ENCODE measurements around the gene PRKCB.

Gene PRKCB

DNA sequence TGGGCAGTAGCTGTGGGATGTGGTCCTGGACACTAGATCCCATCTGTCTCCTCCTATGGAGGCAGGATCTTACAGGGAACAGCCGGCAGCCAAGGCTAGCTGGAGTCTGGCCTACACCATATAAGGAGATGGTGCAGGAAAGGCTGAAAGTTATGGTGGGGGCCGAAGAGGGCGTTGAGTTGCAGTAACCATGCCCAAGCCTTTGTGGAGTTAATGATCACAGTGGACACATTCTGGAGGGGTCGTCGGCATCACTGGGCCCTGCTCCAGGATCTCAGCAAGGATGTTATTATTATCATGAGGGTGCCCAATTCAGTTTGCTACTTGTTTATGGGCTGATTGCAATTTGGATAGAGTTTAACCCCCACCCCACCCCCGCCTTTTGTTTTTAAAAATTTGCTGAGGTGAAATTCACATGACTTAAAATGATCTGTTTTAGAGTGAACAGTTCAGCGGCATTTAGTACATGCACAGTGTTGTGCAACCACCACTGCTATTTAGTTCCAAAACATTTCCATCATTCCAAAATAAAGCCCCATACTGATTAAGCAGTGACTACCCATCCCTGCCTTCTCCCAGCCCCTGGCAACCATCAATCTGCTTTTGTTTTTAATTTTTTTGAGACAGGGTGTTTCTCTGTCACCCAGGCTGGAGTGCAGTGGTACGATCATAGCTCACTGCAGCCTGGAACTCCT is 236.0 kb downstream of the PRKCB start:
- TF ChIP-seq, protein P1, sequence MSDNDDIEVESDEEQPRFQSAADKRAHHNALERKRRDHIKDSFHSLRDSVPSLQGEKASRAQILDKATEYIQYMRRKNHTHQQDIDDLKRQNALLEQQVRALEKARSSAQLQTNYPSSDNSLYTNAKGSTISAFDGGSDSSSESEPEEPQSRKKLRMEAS (IDR thresholded peaks at IDR 0.05; ENCODE audit: low read depth, low read length) = no peak
- TF ChIP-seq, protein P2, sequence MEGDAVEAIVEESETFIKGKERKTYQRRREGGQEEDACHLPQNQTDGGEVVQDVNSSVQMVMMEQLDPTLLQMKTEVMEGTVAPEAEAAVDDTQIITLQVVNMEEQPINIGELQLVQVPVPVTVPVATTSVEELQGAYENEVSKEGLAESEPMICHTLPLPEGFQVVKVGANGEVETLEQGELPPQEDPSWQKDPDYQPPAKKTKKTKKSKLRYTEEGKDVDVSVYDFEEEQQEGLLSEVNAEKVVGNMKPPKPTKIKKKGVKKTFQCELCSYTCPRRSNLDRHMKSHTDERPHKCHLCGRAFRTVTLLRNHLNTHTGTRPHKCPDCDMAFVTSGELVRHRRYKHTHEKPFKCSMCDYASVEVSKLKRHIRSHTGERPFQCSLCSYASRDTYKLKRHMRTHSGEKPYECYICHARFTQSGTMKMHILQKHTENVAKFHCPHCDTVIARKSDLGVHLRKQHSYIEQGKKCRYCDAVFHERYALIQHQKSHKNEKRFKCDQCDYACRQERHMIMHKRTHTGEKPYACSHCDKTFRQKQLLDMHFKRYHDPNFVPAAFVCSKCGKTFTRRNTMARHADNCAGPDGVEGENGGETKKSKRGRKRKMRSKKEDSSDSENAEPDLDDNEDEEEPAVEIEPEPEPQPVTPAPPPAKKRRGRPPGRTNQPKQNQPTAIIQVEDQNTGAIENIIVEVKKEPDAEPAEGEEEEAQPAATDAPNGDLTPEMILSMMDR (IDR thresholded peaks at IDR 0.05; ENCODE audit: low read depth, low read length) = no peak
- TF ChIP-seq MYC (IDR thresholded peaks at IDR 0.05; ENCODE audit: low read depth, low read length) = no peak
- DNase-seq (ENCODE audit: low read depth) = no peak
- no peak overlapping the region for H3K4me3 ChIP-seq (ENCODE audit: low read depth, low read length)

DNA sequence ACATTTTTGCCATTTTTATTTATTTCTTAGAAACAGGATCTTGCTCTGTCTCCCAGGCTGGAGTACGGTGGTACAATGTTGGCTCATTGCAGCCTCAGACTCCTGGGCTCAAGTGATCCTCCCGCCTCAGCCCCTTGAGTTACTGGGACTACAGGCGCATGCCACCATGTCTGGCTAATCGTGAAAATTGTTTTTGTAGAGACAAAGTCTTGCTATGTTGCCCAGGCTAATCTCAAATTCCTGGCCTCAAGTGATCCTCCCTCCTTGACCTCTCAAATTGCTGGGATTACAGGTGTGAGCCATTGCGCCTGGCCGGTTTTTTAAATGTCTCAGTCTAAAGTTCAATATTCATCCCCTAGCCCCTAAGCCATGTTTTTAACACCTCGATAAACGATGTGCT is 237.5 kb downstream of the PRKCB start:
- H3K4me3 ChIP-seq (ENCODE audit: low read depth, low read length) = no peak overlapping the region
- no peak for DNase-seq (ENCODE audit: low read depth)
- TF ChIP-seq, protein P1 (IDR thresholded peaks at IDR 0.05; ENCODE audit: low read depth, low read length) = no peak
- no peak for TF ChIP-seq MYC (IDR thresholded peaks at IDR 0.05; ENCODE audit: low read depth, low read length)
- TF ChIP-seq POLR2A (IDR thresholded peaks at IDR 0.05; ENCODE audit: extremely low read depth, insufficient read length) = no peak
- TF ChIP-seq, protein P2 (IDR thresholded peaks at IDR 0.05; ENCODE audit: low read depth, low read length) = no peak

DNA sequence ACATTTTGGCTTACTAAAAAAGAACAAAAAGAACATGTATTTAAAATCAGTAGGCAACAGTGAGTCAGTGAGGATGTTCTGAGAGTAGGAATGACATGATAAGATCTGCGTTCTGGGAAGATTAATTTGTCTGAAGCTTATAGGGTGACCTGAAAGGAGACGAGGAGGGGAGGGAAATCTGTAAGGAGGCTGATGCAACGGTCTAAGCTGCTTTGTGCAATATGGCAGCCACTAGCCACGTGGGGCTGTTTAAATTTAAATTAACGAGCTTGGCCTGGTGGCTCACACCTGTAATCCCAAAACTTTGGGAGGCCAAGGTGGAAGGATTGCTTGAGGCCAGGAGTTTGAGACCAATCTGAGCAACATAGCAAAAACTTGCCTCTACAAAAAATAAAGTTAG is 238.8 kb downstream of the PRKCB start:
- TF ChIP-seq, protein P1 (IDR thresholded peaks at IDR 0.05; ENCODE audit: low read depth, low read length) = no peak
- TF ChIP-seq, protein P2 (IDR thresholded peaks at IDR 0.05; ENCODE audit: low read depth, low read length) = no peak
- no peak for TF ChIP-seq POLR2A (IDR thresholded peaks at IDR 0.05; ENCODE audit: extremely low read depth, insufficient read length)
- H3K4me3 ChIP-seq (ENCODE audit: low read depth, low read length) = no peak overlapping the region
- no peak for DNase-seq (ENCODE audit: low read depth)

DNA sequence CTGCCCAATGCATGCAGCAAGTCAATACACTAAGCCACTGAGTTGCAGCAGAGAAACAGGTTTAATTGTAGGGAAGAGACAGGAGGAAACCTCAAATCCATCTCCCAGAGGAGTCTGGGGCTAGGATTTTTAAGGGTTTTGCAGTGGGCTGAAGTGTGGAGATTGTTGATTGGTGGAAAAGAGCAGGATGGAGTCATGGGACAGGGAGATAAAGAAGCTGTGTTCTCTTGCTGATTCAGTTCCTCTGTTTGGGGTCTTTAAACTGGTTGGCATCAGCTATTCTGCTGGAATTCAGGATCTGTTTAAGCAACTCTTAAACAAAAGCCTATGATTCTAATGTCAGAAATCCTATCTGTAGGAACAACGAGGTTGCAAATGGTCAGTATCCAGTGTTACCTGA is 239.5 kb downstream of the PRKCB start:
- TF ChIP-seq POLR2A (IDR thresholded peaks at IDR 0.05; ENCODE audit: extremely low read depth, insufficient read length) = no peak
- TF ChIP-seq, protein P1 (IDR thresholded peaks at IDR 0.05; ENCODE audit: low read depth, low read length) = no peak
- TF ChIP-seq, protein P2 (IDR thresholded peaks at IDR 0.05; ENCODE audit: low read depth, low read length) = no peak
- TF ChIP-seq MYC (IDR thresholded peaks at IDR 0.05; ENCODE audit: low read depth, low read length) = no peak
- no peak overlapping the region for H3K4me3 ChIP-seq (ENCODE audit: low read depth, low read length)
- DNase-seq (ENCODE audit: low read depth) = no peak

DNA sequence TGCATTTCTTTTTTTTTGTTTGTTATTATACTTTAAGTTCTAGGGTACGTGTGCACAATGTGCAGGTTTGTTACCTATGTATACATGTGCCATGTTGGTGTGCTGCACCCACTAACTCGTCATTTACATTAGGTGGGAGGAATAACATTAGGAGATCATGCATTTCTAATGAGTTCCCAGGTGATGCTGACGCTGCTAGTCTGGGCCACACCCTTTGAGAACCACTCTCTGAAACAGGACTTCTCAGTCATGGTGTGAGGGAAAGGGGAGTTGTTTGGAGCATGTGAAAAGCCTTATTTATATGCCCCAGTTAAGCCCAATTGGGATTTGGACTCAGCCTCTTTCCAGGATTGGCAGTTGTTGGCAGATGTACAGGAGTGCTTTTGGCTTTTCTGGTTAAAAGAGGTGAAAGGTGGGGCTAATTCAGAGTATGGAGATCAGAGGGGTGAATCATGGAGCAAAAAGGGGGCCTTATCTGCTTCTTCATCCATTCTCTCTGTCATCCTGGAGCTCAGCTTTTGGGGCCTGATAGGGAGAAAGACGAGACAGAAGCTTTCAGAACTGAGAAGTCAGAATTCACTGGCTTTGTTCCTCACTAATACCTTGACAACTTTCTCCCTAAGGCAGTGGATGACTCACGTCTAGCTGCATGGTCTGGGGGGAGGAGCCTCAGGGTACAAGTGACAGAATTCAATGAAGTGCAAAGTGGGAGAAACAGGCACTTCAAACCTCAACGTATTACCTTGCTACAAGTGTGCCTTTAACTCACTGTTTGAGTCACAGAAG is 240.3 kb downstream of the PRKCB start:
- no peak overlapping the region for H3K4me3 ChIP-seq (ENCODE audit: low read depth, low read length)
- DNase-seq (ENCODE audit: low read depth) = peak; percentile 47
- no peak for TF ChIP-seq MYC (IDR thresholded peaks at IDR 0.05; ENCODE audit: low read depth, low read length)
- TF ChIP-seq, protein P2 (IDR thresholded peaks at IDR 0.05; ENCODE audit: low read depth, low read length) = no peak
- TF ChIP-seq POLR2A (IDR thresholded peaks at IDR 0.05; ENCODE audit: extremely low read depth, insufficient read length) = no peak
- TF ChIP-seq, protein P1 (IDR thresholded peaks at IDR 0.05; ENCODE audit: low read depth, low read length) = no peak

All from NB4 (cell line).